ENCODE measurements around the gene TXN2. TPM values are rescaled to one million over a fixed set of nuclear protein-coding genes. Genes with fewer than 3 reads are reported as not detected.

TXN2 gene
- total RNA-seq, 2 experiments from 2014 or later, result 108 to 113 TPM

- Mint-ChIP-seq H3K36me3 (ENCODE audit: low read depth) (no peaks in the 10 kb centered on the region), H3K27ac (no peak overlapping the region), H3K4me1 (ENCODE audit: low read depth) (peaks cover 20% of the 10 kb centered on the region), H3K27me3 (ENCODE audit: low read depth) (no peaks in the 10 kb centered on the region), H3K4me3 (no peak overlapping the region), H3K9me3 (no peaks in the 10 kb centered on the region)
- peak; percentile 19 for DNase-seq
- intact Hi-C loops (cut with micrococcal nuclease), result no loop called here
- CTCF ChIA-PET, result no interaction called here
Measured at GRCh38 chr22:36417281-36417686, 64.2 kb downstream of the TXN2 start.

Other genes starting within 250 kb of the TXN2 start
- gene APOL2, start 242.1 kb downstream of the TXN2 start, total RNA-seq, result 10 to 100 TPM; 53.8 to 55.0 TPM
- gene APOL1, start 228.5 kb downstream of the TXN2 start, total RNA-seq, result 10 to 100 TPM; 17.4 to 22.0 TPM
- 100 to 1,000 TPM; 574 to 625 TPM for gene MYH9, start 93.7 kb downstream of the TXN2 start, total RNA-seq
- 10 to 100 TPM; 10.6 to 11.9 TPM for gene FOXRED2, start 25.4 kb upstream of the TXN2 start, total RNA-seq
- gene EIF3D, start 47.5 kb upstream of the TXN2 start, total RNA-seq, result 100 to 1,000 TPM; 334 to 341 TPM
- not detected for gene CACNG2, start 222.1 kb upstream of the TXN2 start, total RNA-seq

Measured in activated naive CD4-positive, alpha-beta T cell treated with anti-CD3 and anti-CD28 coated beads for 36 hours (primary cell).